Calu3 (cell line): ENCODE data around the gene CHML. TPM values are rescaled to one million over a fixed set of nuclear protein-coding genes. Genes with fewer than 3 reads are reported as not detected.

Experiments
- BruUV-seq: library from RNA; stranded (reverse); fragments of 400-500 nt; replicated peaks from 2 replicates; lab custom pipeline; 2021; lab: Mats Ljungman, UMichigan
- CTCF ChIA-PET: fragments of 300-600 bp; sonication (Branson Sonifier 250); formaldehyde crosslinking; loops from one replicate; lab custom pipeline; 2022; ENCODE audit warnings: antibody characterized with exemption; lab: Charles Lee
- DNase-seq: peaks from one replicate; pipeline ENCODE4 v3.0.0; 2022
- H3K27ac Mint-ChIP-seq: one replicate; pipeline ENCODE4 v1.8.0; 2022; ENCODE audit warnings: mixed read lengths; ENCODE audit not compliant: unreplicated experiment
- H3K27me3 Mint-ChIP-seq: one replicate; pipeline ENCODE4 v1.8.0; 2022; ENCODE audit warnings: mixed read lengths; ENCODE audit not compliant: unreplicated experiment
- H3K36me3 Mint-ChIP-seq: one replicate; pipeline ENCODE4 v1.8.0; 2022; ENCODE audit warnings: mild to moderate bottlenecking, moderate library complexity, mixed read lengths; ENCODE audit not compliant: insufficient read depth, unreplicated experiment
- H3K4me1 Mint-ChIP-seq: one replicate; pipeline ENCODE4 v1.8.0; 2022; ENCODE audit warnings: mild to moderate bottlenecking, low read depth, mixed read lengths; ENCODE audit not compliant: unreplicated experiment
- H3K4me3 Mint-ChIP-seq: one replicate; pipeline ENCODE4 v1.8.0; 2022; ENCODE audit warnings: mild to moderate bottlenecking, low read depth, moderate library complexity, mixed read lengths; ENCODE audit not compliant: unreplicated experiment
- H3K9me3 Mint-ChIP-seq: one replicate; pipeline ENCODE4 v1.8.0; 2022; ENCODE audit warnings: low read depth, mixed read lengths; ENCODE audit not compliant: unreplicated experiment
- intact Hi-C: fragments of 100-400 bp; cut with micrococcal nuclease; formaldehyde crosslinking; loops from one replicate; pipeline ENCODE4 v1.10.0; 2022; ENCODE audit not compliant: unreplicated experiment
- total RNA-seq: library from RNA; stranded (reverse); gene quantifications from 2 replicates; pipeline ENCODE4 v1.2.3, GENCODE V29; 2022
- TF ChIP-seq, protein P1 (sequence below): fragments of 200-600 bp; IDR thresholded peaks from one replicate; pipeline ENCODE4 v1.8.0; 2022; ENCODE audit warnings: antibody characterized with exemption; ENCODE audit not compliant: unreplicated experiment

The CHML gene
- total RNA-seq, 1 experiment from 2014 or later: 28.2 TPM

GRCh38 chr1:241630476-241630875, 9.7 kb downstream of the CHML start:
- no TSS peak for BruUV-seq
- TF ChIP-seq, protein P1, sequence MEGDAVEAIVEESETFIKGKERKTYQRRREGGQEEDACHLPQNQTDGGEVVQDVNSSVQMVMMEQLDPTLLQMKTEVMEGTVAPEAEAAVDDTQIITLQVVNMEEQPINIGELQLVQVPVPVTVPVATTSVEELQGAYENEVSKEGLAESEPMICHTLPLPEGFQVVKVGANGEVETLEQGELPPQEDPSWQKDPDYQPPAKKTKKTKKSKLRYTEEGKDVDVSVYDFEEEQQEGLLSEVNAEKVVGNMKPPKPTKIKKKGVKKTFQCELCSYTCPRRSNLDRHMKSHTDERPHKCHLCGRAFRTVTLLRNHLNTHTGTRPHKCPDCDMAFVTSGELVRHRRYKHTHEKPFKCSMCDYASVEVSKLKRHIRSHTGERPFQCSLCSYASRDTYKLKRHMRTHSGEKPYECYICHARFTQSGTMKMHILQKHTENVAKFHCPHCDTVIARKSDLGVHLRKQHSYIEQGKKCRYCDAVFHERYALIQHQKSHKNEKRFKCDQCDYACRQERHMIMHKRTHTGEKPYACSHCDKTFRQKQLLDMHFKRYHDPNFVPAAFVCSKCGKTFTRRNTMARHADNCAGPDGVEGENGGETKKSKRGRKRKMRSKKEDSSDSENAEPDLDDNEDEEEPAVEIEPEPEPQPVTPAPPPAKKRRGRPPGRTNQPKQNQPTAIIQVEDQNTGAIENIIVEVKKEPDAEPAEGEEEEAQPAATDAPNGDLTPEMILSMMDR: no peak

DNA sequence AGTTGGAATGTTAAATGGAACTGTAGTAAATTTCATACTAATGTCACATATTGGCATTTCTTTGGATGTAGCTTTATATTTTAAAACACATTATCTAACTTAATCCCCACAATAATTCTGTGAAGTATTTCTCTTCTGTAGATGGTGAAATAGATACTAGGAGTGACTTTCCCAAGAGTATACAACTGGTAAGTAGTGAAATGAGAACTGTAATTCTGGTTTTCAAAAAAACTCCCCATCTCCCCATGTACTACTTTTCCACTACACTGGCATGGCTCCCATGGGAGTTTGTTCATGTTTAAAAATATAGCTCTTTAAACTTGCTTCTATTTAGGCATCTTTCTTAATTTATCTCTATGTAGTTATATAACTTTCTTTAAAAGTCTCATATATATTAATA, 10.2 kb downstream of the CHML start:
- no peak overlapping the region for H3K4me3 Mint-ChIP-seq
- intact Hi-C loops: no loop called here
- no TSS peak for BruUV-seq
- peaks cover 19% of the 10 kb centered on the region for H3K4me1 Mint-ChIP-seq
- H3K9me3 Mint-ChIP-seq: no peaks in the 10 kb centered on the region
- no peak overlapping the region for H3K27ac Mint-ChIP-seq
- CTCF ChIA-PET: interaction anchor here (1.5 kb wide), 1 partner anchor 19 kb away, joined by 3 read pairs; no protein-coding TSS in a partner anchor
- peaks cover 3% of the 10 kb centered on the region for H3K36me3 Mint-ChIP-seq
- H3K27me3 Mint-ChIP-seq: no peaks in the 10 kb centered on the region
- DNase-seq: no peak
- TF ChIP-seq, protein P1: no peak

More at GRCh38 chr1:241630476-241630875, 9.7 kb downstream of the CHML start:
- CTCF ChIA-PET: interaction anchor here (1.5 kb wide), 1 partner anchor 19 kb away, joined by 3 read pairs; no protein-coding TSS in a partner anchor
- no peak overlapping the region for H3K4me3 Mint-ChIP-seq
- H3K9me3 Mint-ChIP-seq: no peaks in the 10 kb centered on the region
- H3K27me3 Mint-ChIP-seq: no peaks in the 10 kb centered on the region
- intact Hi-C loops: no loop called here
- peaks cover 6% of the 10 kb centered on the region for H3K36me3 Mint-ChIP-seq
- no peak for DNase-seq
- H3K27ac Mint-ChIP-seq: no peak overlapping the region
- H3K4me1 Mint-ChIP-seq: peaks cover 14% of the 10 kb centered on the region

DNA sequence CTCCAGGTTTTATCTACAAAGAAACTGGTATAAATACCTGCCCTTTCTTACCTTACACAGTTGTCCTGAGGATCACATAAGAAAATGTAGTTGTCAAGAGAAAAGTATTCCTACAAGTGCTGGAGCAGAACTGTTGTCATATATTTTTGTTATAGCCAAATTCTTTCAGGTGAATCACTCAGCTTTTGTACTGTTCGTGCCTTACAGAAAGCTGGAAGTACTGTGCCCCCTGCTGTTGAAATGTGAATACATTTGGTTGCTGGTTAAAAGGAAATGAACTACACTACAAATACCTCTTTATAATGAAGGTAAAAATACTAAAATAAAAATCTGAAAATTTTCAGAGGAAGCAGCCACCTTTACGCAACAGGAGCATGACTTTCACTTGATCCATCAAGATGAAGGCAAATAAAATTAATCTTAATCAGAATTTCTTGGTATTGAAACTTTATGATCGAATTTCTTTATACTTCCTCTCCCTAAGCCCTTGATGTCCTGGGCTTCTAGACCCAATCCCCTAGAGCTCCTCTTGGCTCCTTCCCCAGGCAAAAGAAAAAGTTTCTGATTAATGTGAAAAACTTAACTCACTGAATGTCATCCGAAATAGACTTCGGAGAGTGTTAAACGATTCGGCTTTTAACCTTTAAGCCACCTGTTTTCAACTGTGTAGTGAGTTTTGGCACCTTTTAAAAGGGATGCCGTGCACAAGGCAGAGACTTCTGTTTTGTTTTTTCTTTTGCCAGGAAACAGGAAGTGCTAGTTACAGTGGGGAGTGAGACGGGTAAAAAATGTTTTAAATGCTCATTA, 12.5 kb downstream of the CHML start:
- no peak overlapping the region for H3K4me3 Mint-ChIP-seq
- CTCF ChIA-PET: interaction anchor here (0.7 to 4.3 kb wide), 4 partner anchors 12 to 109 kb away, joined by 3 to 29 read pairs (median 5); partner anchors contain the start of gene FH
- no peaks in the 10 kb centered on the region for H3K9me3 Mint-ChIP-seq
- H3K27ac Mint-ChIP-seq: no peak overlapping the region
- TF ChIP-seq, protein P1: peak; percentile 75
- intact Hi-C loops: loop anchor here (1.0 to 5.0 kb wide), 4 partner anchors 12 to 210 kb away; no protein-coding TSS in a partner anchor
- BruUV-seq: no TSS peak
- no peaks in the 10 kb centered on the region for H3K36me3 Mint-ChIP-seq
- peak; percentile 67 for DNase-seq
- peaks cover 37% of the 10 kb centered on the region for H3K4me1 Mint-ChIP-seq
- H3K27me3 Mint-ChIP-seq: no peaks in the 10 kb centered on the region

GRCh38 chr1:241624935-241625334, 15.2 kb downstream of the CHML start:
- TF ChIP-seq, protein P1: no peak
- Mint-ChIP-seq H3K36me3 (no peaks in the 10 kb centered on the region), H3K27me3 (no peaks in the 10 kb centered on the region), H3K4me3 (no peak overlapping the region), H3K4me1 (peaks cover 38% of the 10 kb centered on the region), H3K9me3 (no peaks in the 10 kb centered on the region), H3K27ac (no peak overlapping the region)
- DNase-seq: no peak
- no TSS peak for BruUV-seq
- intact Hi-C loops: loop anchor here (5.0 kb wide), 1 partner anchor 212 kb away; no protein-coding TSS in a partner anchor
- CTCF ChIA-PET: interaction anchor here (4.3 kb wide), 1 partner anchor 14 kb away, joined by 29 read pairs; no protein-coding TSS in a partner anchor
